GM21825 (cell line): ENCODE results near the gene PRRT1B.

ENCODE experiments used
- ATAC-seq: cut with Tn5 transposase; IDR thresholded peaks from one replicate; pipeline ENCODE4 v1.9.1; 2021; ENCODE audit warnings: mild to moderate bottlenecking, moderate library complexity; ENCODE audit not compliant: unreplicated experiment

The PRRT1B gene

GRCh38 chr9:131578731-131579504 lies 33.6 kb downstream of the PRRT1B start:
- ATAC-seq, result peak; percentile 56

- ATAC-seq, result no peak
Measured at GRCh38 chr9:131579789-131580211, 34.5 kb downstream of the PRRT1B start.

- no peak for ATAC-seq
Measured at GRCh38 chr9:131580358-131580757, 35.0 kb downstream of the PRRT1B start.

GRCh38 chr9:131582056-131582455 lies 36.7 kb downstream of the PRRT1B start:
- no peak for ATAC-seq

- ATAC-seq, result no peak
Measured at GRCh38 chr9:131582466-131583336, 37.4 kb downstream of the PRRT1B start.

GRCh38 chr9:131583337-131583645 lies 38.0 kb downstream of the PRRT1B start:
- ATAC-seq, result no peak

- ATAC-seq, result no peak
Measured at GRCh38 chr9:131583836-131584555, 38.7 kb downstream of the PRRT1B start.

- no peak for ATAC-seq
Measured at GRCh38 chr9:131584858-131585257, 39.5 kb downstream of the PRRT1B start.

GRCh38 chr9:131585375-131585774 lies 40.1 kb downstream of the PRRT1B start:
- ATAC-seq, result no peak

GRCh38 chr9:131587331-131587730 lies 42.0 kb downstream of the PRRT1B start:
- ATAC-seq, result no peak

- ATAC-seq, result no peak
Measured at GRCh38 chr9:131587906-131588305, 42.6 kb downstream of the PRRT1B start.

- ATAC-seq, result no peak
Measured at GRCh38 chr9:131588396-131588795, 43.1 kb downstream of the PRRT1B start.

- no peak for ATAC-seq
Measured at GRCh38 chr9:131589124-131589711, 43.9 kb downstream of the PRRT1B start.

- ATAC-seq, result no peak
Measured at GRCh38 chr9:131589993-131590392, 44.7 kb downstream of the PRRT1B start.

- no peak for ATAC-seq
Measured at GRCh38 chr9:131590449-131590848, 45.1 kb downstream of the PRRT1B start.

- no peak for ATAC-seq
Measured at GRCh38 chr9:131590907-131591844, 45.9 kb downstream of the PRRT1B start.

GRCh38 chr9:131591845-131592208 lies 46.5 kb downstream of the PRRT1B start:
- no peak for ATAC-seq

- no peak for ATAC-seq
Measured at GRCh38 chr9:131593091-131593820, 47.9 kb downstream of the PRRT1B start.

- no peak for ATAC-seq
Measured at GRCh38 chr9:131593936-131594665, 48.8 kb downstream of the PRRT1B start.
